Thyroid gland (tissue), 4 donors: ENCODE measurements around the gene SNX3.

Experiments used
- CTCF ChIP-seq, 6 experiments: fragments of 200-600 bp in 3 of 6; fragments of 450-650 bp in 3 of 6; sonication (generic) in 3 of 6; IDR thresholded peaks; one replicate each; pipeline ENCODE4 v1.5.1; 2016 to 2019; ENCODE audit warnings: antibody characterized with exemption in 6 of 6, mild to moderate bottlenecking in 2 of 6, inconsistent platforms in 1 of 6, moderate library complexity in 1 of 6
- POLR2A ChIP-seq, 2 donors: fragments of 450-650 bp; IDR thresholded peaks; one replicate each; pipeline ENCODE4 v1.6.1; 2017; ENCODE audit warnings: antibody characterized with exemption in 2 of 2, mild to moderate bottlenecking in 2 of 2, moderate library complexity in 1 of 2

- TF ChIP-seq CTCF (IDR thresholded peaks at IDR 0.05) = no peak
- no peak for TF ChIP-seq POLR2A (IDR thresholded peaks at IDR 0.05)
Observed at GRCh38 chr6:108250240-108250866, 10.5 kb downstream of the SNX3 start.
